AG04450 (cell line): ENCODE measurements around the gene INSYN1. TPM values are rescaled to one million over a fixed set of nuclear protein-coding genes. Genes with fewer than 3 reads are reported as not detected.
"Not testable (repeated sequence)": the region's sequence is repeated elsewhere in the genome, so short reads cannot be mapped to it uniquely, and the experiment has no call there.

ENCODE experiments used
- CTCF ChIA-PET: fragments of 300-600, 350-600 bp; formaldehyde crosslinking; extraction: SDS; loops from one replicate; lab custom pipeline; 2022; ENCODE audit warnings: antibody characterized with exemption, inconsistent platforms; lab: Charles Lee
- POLR2A ChIA-PET: fragments of 350-600 bp; formaldehyde crosslinking; extraction: SDS; loops from one replicate; lab custom pipeline; 2021; ENCODE audit warnings: antibody characterized with exemption, inconsistent platforms; lab: Yijun Ruan, JAX
- DNase-seq: peaks from one replicate; pipeline ENCODE4 v3.0.0-alpha.2; 2011; ENCODE audit warnings: low read depth, low spot score
- H3K27ac ChIP-seq: one replicate; pipeline ENCODE4 v1.5.1; 2012; ENCODE audit warnings: low read depth, low read length, control low read depth
- H3K27me3 ChIP-seq: one replicate; pipeline ENCODE4 v1.6.0; 2012; ENCODE audit warnings: low read length; ENCODE audit not compliant: control insufficient read depth, insufficient read depth
- H3K4me3 ChIP-seq: 2 replicates; pipeline ENCODE4 v1.5.1; 2011; ENCODE audit warnings: mild to moderate bottlenecking, low read depth, low read length, control low read depth
- H3K9me3 ChIP-seq: 2 replicates; pipeline ENCODE4 v1.5.1; 2012; ENCODE audit warnings: low read length; ENCODE audit not compliant: control insufficient read depth, insufficient read depth
- polyA plus RNA-seq: library from polyadenylated mRNA; depleted of rRNA; stranded (reverse); fragments of >200 nt; gene quantifications from 2 replicates; pipeline ENCODE4 v1.2.3, GENCODE V29; 2011
- TF ChIP-seq, protein P1 (sequence below): IDR thresholded peaks from 2 replicates; pipeline ENCODE4 v1.5.1; 2011; ENCODE audit warnings: low read depth, low read length, control low read depth, inconsistent platforms

Gene INSYN1
- polyA plus RNA-seq, 1 experiment: 0.29 TPM

DNA sequence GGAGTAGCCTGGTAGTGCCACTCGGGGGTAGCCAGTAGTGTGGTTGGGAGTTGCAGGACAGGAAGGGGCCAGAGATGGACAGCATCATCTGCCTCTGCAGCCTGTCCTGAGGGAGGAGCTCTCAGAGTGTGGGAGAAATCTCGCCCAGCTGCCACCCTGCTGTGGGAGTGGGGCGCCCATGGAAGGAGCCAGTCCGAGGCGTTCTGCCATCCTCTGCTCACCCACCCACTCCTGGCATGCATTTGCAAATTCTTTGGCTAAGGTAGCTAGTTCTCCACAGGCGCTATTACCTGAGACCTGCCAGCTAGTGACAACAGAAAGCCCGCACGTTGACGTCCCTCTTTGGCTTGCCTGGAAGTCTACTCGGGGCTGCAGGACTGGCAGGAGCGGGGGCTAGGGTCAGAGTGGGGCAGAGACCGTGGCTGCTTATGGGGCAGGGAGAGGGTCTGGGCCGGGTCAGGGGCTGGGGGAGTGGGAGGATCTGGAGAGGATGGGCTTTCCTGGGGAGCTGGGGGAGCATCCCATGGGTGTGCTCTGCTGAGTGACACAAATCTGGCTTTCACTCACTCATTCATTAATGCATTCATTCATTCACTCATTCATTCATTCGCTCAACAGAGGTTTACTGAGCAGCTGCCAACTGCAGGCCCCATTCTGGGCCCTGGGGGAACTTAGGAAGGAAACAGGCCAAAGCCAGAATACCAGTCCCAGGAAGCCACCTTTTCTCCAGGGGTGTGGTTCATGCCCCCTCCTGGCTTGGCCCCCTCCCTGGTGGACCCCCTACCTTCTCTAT lies 44.4 kb upstream of the INSYN1 start:
- no peak for DNase-seq
- ChIA-PET POLR2A (no interaction called here), CTCF (no interaction called here)
- no peaks in the 10 kb centered on the region for H3K9me3 ChIP-seq
- peaks cover 2% of the 10 kb centered on the region for H3K27me3 ChIP-seq
- TF ChIP-seq, protein P1, sequence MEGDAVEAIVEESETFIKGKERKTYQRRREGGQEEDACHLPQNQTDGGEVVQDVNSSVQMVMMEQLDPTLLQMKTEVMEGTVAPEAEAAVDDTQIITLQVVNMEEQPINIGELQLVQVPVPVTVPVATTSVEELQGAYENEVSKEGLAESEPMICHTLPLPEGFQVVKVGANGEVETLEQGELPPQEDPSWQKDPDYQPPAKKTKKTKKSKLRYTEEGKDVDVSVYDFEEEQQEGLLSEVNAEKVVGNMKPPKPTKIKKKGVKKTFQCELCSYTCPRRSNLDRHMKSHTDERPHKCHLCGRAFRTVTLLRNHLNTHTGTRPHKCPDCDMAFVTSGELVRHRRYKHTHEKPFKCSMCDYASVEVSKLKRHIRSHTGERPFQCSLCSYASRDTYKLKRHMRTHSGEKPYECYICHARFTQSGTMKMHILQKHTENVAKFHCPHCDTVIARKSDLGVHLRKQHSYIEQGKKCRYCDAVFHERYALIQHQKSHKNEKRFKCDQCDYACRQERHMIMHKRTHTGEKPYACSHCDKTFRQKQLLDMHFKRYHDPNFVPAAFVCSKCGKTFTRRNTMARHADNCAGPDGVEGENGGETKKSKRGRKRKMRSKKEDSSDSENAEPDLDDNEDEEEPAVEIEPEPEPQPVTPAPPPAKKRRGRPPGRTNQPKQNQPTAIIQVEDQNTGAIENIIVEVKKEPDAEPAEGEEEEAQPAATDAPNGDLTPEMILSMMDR: no peak
- no peak overlapping the region for H3K27ac ChIP-seq
- H3K4me3 ChIP-seq: no peak overlapping the region

DNA sequence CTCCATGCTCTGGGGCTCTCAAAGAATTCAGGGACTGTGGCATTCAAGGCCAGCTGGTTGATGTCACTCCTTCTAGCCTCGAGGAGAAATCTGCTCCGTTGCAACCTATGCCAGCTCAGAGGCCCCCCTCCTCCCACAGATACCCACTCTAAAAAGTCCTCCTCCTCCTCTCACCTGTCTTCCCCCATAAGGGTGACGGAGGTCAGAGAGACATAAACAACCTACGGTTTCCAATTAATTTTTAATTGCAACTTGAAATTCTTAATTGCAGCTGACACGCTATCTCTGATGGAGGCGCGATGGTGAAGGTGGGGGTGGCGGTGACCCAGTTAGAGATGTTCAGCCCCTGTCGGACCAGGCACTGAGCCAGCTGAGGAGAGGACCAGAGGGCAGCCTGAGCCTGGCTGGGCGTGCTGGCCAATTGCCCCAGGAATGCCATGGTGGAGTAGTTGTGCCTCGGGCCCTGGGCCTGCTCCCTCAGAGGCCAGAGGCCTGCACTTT lies 43.2 kb upstream of the INSYN1 start:
- no peaks in the 10 kb centered on the region for H3K9me3 ChIP-seq
- POLR2A ChIA-PET: interaction anchor here (0.6 kb wide), 1 partner anchor 105 kb away, joined by 4 read pairs; no protein-coding TSS in a partner anchor

DNA sequence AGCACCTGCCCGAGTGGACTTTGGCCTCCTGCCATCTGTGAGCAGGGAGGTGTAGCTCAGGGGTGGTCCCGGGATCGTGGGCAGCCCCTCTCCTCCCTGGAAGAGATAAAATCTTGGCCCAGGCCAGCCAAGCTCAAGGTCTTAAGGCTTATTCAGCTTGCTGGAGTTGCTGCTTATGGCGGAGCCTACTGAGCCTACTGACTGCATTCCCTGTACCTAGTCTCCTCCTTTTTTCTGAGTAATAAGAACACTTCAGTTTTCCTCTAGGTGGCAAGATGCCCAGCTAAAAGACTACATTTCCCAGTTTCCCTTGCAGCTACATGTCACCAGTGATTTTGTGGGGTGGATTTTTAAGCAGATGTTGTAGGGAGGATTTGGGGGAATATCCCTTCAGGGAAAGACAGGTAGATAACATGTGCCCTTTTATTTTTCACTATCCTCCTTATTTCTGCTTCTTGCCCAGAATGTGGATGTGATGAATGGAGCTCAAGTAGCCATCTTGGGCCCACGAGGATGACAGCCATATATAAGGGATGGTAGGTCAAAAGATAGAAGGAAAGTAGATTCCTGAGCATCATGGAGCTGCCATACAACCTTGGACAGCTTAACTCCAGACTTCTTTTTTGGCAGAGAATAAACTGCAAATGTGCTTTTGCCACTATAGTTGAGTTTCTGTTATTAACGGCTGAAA lies 41.4 kb upstream of the INSYN1 start:
- Histone ChIP-seq H3K9me3 (no peaks in the 10 kb centered on the region), H3K4me3 (no peak overlapping the region), H3K27ac (no peak overlapping the region), H3K27me3 (peaks cover 12% of the 10 kb centered on the region)
- POLR2A ChIA-PET: no interaction called here
- CTCF ChIA-PET: no interaction called here
- TF ChIP-seq, protein P1: no peak
- DNase-seq: no peak

More for the DNA sequence above, 43.2 kb upstream of the INSYN1 start:
- CTCF ChIA-PET: no interaction called here
- TF ChIP-seq, protein P1: no peak
- Histone ChIP-seq H3K4me3 (no peak overlapping the region), H3K27me3 (peaks cover 2% of the 10 kb centered on the region), H3K27ac (no peak overlapping the region)
- no peak for DNase-seq

DNA sequence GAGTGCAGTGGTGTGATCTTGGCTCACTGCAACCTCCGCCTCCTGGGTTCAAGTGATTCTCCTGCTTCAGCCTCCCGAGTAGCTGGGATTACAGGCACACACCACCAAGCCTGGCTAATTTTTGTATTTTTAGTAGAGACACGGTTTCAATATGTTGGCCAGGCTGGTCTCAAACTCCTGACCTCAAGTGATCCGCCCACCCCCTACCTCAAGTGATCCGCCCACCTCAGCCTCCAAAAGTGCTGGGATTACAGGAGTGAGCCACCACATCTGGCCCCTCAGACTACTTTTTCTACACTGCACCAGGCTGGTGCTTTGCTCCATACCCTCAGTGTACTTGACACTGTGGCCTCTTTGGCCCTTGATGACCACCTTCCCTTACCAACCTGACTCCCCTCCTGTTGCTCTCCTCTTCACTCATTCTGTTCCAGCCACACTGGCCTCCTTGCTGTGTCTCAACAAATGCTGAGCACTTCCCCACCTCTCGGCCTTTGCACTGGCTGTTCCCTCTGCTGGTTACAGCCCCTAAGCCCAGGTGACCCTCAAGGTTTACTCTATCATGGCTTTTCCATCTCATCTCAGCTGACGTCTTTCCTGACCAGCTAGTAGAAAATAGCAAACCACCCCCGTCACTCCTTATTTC lies 39.9 kb upstream of the INSYN1 start:
- H3K9me3 ChIP-seq, POLR2A ChIA-PET, H3K27ac ChIP-seq, DNase-seq, H3K4me3 ChIP-seq: not testable (repeated sequence)
- peaks cover 22% of the 10 kb centered on the region for H3K27me3 ChIP-seq
- CTCF ChIA-PET: interaction anchor here (0.7 to 1.5 kb wide), 2 partner anchors 18 to 88 kb away, joined by 3 read pairs; no protein-coding TSS in a partner anchor

DNA sequence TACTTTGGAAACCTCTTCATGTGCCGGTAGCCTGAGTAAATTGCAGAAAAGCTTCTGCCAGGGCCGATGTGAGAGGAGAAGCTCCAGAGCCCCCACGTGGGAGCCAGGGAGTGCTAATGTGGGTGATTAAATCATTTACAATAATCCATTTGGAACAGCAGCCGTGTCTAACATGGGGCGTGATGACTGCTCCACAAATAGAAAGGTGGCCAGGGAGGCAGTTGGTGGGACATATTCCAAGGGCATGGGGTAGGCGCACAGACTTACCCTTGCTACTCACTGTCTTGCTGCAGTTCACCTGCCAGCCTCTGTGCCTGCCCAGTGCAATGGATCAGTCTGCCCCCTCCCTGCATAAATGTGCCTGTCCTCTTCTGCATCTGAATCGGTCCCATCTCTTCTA lies 39.3 kb upstream of the INSYN1 start:
- H3K9me3 ChIP-seq: no peaks in the 10 kb centered on the region
- no peak overlapping the region for H3K27ac ChIP-seq
- TF ChIP-seq, protein P1: no peak
- ChIA-PET POLR2A (no interaction called here), CTCF (interaction anchor here (0.7 to 1.5 kb wide), 3 partner anchors 18 to 238 kb away, joined by 3 read pairs; no protein-coding TSS in a partner anchor)
- H3K4me3 ChIP-seq: no peak overlapping the region
- peaks cover 26% of the 10 kb centered on the region for H3K27me3 ChIP-seq
- DNase-seq: no peak
